ENCODE measurements around the gene SCD5. TPM values are rescaled to one million over a fixed set of nuclear protein-coding genes. Genes with fewer than 3 reads are reported as not detected.

Gene SCD5
- polyA plus RNA-seq, 1 donor from 2014 or later, result 212 TPM

DNA sequence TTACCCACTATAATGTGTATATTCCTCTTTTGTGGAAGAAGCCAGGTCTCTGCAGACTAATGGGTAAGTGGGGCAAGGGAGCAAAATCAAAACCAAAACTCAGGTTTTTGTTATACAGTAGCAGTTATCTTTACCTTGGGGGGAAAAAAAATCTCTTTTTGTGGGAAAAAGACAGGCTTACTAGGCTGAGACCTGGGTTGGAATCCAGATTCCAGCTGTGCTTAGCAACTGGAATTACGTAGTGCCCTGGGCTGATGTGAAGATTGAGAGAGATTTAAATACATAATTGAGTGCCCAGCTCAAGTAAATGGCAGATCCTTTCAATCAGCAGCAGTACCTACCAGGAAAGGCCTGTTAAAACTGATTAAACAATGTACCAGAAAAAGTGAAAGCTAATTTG is 15.4 kb upstream of the SCD5 start:
- Histone ChIP-seq H3K4me3 (ENCODE audit: low read length) (no peak overlapping the region), H3K9me2 (ENCODE audit: insufficient read depth, low read length) (no peaks in the 10 kb centered on the region), H3F3A (ENCODE audit: insufficient read depth, low read length, poor library complexity, severe bottlenecking) (no peaks in the 10 kb centered on the region), H3K4me2 (ENCODE audit: low read length) (no peak overlapping the region), H3K79me2 (replicated peaks; ENCODE audit: insufficient read depth, low read length) (no peaks in the 10 kb centered on the region), H3K9ac (ENCODE audit: low read length) (no peak overlapping the region), H2AFZ (ENCODE audit: low read depth, low read length) (no peak overlapping the region), H3K9me3 (ENCODE audit: low read length) (no peaks in the 10 kb centered on the region), H3K27me3 (ENCODE audit: insufficient read depth, low read depth, low read length) (no peaks in the 10 kb centered on the region), H3K36me3 (ENCODE audit: insufficient read depth, low read length) (no peaks in the 10 kb centered on the region), H3K27ac (ENCODE audit: low read length) (no peak overlapping the region), H4K20me1 (ENCODE audit: insufficient read depth) (no peaks in the 10 kb centered on the region)
- TF ChIP-seq TAF1 (IDR thresholded peaks at IDR 0.05; ENCODE audit: low read depth) (no peak), RAD21 (conservative IDR thresholded peaks at IDR 0.05) (no peak), SMC3 (conservative IDR thresholded peaks at IDR 0.05; ENCODE audit: poor library complexity) (no peak), MXI1 (conservative IDR thresholded peaks at IDR 0.05; ENCODE audit: poor library complexity, severe bottlenecking) (no peak), EP300 (conservative IDR thresholded peaks at IDR 0.05; ENCODE audit: poor library complexity, severe bottlenecking) (no peak), POLR2AphosphoS5 (IDR thresholded peaks at IDR 0.05) (no peak), EZH2 (IDR thresholded peaks at IDR 0.05; ENCODE audit: borderline replicate concordance, insufficient read depth, low read length, poor library complexity, severe bottlenecking) (no peak)
- TF ChIP-seq, protein P1, sequence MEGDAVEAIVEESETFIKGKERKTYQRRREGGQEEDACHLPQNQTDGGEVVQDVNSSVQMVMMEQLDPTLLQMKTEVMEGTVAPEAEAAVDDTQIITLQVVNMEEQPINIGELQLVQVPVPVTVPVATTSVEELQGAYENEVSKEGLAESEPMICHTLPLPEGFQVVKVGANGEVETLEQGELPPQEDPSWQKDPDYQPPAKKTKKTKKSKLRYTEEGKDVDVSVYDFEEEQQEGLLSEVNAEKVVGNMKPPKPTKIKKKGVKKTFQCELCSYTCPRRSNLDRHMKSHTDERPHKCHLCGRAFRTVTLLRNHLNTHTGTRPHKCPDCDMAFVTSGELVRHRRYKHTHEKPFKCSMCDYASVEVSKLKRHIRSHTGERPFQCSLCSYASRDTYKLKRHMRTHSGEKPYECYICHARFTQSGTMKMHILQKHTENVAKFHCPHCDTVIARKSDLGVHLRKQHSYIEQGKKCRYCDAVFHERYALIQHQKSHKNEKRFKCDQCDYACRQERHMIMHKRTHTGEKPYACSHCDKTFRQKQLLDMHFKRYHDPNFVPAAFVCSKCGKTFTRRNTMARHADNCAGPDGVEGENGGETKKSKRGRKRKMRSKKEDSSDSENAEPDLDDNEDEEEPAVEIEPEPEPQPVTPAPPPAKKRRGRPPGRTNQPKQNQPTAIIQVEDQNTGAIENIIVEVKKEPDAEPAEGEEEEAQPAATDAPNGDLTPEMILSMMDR (IDR thresholded peaks at IDR 0.05; ENCODE audit: poor library complexity, severe bottlenecking), result no peak
- TF ChIP-seq, protein P2, sequence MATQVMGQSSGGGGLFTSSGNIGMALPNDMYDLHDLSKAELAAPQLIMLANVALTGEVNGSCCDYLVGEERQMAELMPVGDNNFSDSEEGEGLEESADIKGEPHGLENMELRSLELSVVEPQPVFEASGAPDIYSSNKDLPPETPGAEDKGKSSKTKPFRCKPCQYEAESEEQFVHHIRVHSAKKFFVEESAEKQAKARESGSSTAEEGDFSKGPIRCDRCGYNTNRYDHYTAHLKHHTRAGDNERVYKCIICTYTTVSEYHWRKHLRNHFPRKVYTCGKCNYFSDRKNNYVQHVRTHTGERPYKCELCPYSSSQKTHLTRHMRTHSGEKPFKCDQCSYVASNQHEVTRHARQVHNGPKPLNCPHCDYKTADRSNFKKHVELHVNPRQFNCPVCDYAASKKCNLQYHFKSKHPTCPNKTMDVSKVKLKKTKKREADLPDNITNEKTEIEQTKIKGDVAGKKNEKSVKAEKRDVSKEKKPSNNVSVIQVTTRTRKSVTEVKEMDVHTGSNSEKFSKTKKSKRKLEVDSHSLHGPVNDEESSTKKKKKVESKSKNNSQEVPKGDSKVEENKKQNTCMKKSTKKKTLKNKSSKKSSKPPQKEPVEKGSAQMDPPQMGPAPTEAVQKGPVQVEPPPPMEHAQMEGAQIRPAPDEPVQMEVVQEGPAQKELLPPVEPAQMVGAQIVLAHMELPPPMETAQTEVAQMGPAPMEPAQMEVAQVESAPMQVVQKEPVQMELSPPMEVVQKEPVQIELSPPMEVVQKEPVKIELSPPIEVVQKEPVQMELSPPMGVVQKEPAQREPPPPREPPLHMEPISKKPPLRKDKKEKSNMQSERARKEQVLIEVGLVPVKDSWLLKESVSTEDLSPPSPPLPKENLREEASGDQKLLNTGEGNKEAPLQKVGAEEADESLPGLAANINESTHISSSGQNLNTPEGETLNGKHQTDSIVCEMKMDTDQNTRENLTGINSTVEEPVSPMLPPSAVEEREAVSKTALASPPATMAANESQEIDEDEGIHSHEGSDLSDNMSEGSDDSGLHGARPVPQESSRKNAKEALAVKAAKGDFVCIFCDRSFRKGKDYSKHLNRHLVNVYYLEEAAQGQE (IDR thresholded peaks at IDR 0.05; ENCODE audit: borderline replicate concordance), result no peak

DNA sequence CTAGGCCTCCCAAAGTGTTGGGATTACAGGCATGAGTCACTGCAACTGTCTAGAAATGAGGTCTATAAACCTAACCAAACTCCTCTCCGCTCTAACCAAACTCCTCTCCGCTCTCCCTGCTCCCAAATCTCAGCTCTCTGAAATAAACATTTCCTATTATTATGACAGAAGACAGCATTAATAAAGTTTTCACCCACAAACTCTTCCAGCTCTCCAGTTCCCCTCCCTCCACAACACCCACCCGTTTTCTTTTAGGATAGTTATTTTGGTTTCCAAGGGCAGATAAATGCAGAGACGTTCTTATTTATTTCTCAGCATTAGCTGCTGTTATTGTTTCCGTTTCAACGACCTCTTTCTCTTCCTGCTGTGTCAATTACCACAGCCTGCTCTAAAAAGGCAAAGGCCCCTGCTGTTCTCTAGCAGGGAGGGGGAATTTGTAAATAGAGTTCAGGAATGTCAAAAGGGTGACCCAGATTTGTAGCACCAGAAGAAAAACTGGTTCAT is 13.3 kb upstream of the SCD5 start:
- H3K79me2 ChIP-seq (replicated peaks; ENCODE audit: insufficient read depth, low read length), result no peaks in the 10 kb centered on the region
- H3K4me2 ChIP-seq (ENCODE audit: low read length), result no peak overlapping the region
- H4K20me1 ChIP-seq (ENCODE audit: insufficient read depth), result no peaks in the 10 kb centered on the region
- no peaks in the 10 kb centered on the region for H3K36me3 ChIP-seq (ENCODE audit: insufficient read depth, low read length)
- H3F3A ChIP-seq (ENCODE audit: insufficient read depth, low read length, poor library complexity, severe bottlenecking), result no peaks in the 10 kb centered on the region
- no peaks in the 10 kb centered on the region for H3K27me3 ChIP-seq (ENCODE audit: insufficient read depth, low read depth, low read length)
- H3K27ac ChIP-seq (ENCODE audit: low read length), result no peak overlapping the region
- H3K9ac ChIP-seq (ENCODE audit: low read length), result no peak overlapping the region
- no peaks in the 10 kb centered on the region for H3K9me2 ChIP-seq (ENCODE audit: insufficient read depth, low read length)
- TF ChIP-seq TAF1 (IDR thresholded peaks at IDR 0.05; ENCODE audit: low read depth) (no peak), SMC3 (conservative IDR thresholded peaks at IDR 0.05; ENCODE audit: poor library complexity) (no peak), EP300 (conservative IDR thresholded peaks at IDR 0.05; ENCODE audit: poor library complexity, severe bottlenecking) (no peak), EZH2 (IDR thresholded peaks at IDR 0.05; ENCODE audit: borderline replicate concordance, insufficient read depth, low read length, poor library complexity, severe bottlenecking) (no peak), MXI1 (conservative IDR thresholded peaks at IDR 0.05; ENCODE audit: poor library complexity, severe bottlenecking) (no peak), POLR2AphosphoS5 (IDR thresholded peaks at IDR 0.05) (no peak), RAD21 (conservative IDR thresholded peaks at IDR 0.05) (no peak)
- TF ChIP-seq, protein P2 (IDR thresholded peaks at IDR 0.05; ENCODE audit: borderline replicate concordance), result no peak
- TF ChIP-seq, protein P1 (IDR thresholded peaks at IDR 0.05; ENCODE audit: poor library complexity, severe bottlenecking), result no peak
- H2AFZ ChIP-seq (ENCODE audit: low read depth, low read length), result no peak overlapping the region
- H3K4me3 ChIP-seq (ENCODE audit: low read length), result no peak overlapping the region
- no peaks in the 10 kb centered on the region for H3K9me3 ChIP-seq (ENCODE audit: low read length)

All from neural cell (in vitro differentiated cells).